Activated CD8-positive, alpha-beta T cell treated with anti-CD3 and anti-CD28 coated beads for 36 hours (primary cell): ENCODE data around the gene MED26. TPM values are rescaled to one million over a fixed set of nuclear protein-coding genes. Genes with fewer than 3 reads are reported as not detected.

Experiments used
- ATAC-seq: fragments of 200-7000 bp; cut with Tn5 transposase; one replicate; pipeline ENCODE4 v1.10.0; 2021; ENCODE audit warnings: mild to moderate bottlenecking, moderate library complexity
- CTCF ChIA-PET: fragments of 350-600 bp; sonication (Branson Sonifier 250); formaldehyde crosslinking; loops from one replicate; lab custom pipeline; 2021; ENCODE audit warnings: antibody characterized with exemption; lab: Charles Lee
- POLR2A ChIA-PET: fragments of 350-600 bp; sonication (Branson Sonifier 250); formaldehyde crosslinking; loops from one replicate; lab custom pipeline; 2021; ENCODE audit warnings: antibody characterized with exemption; lab: Charles Lee
- DNase-seq: peaks from one replicate; pipeline ENCODE4 v3.0.0-alpha.2; 2020
- H3K27ac Mint-ChIP-seq: one replicate; pipeline ENCODE4 v1.8.0; 2021; ENCODE audit warnings: mild to moderate bottlenecking, mixed read lengths
- H3K27me3 Mint-ChIP-seq: one replicate; pipeline ENCODE4 v1.8.0; 2021; ENCODE audit warnings: mixed read lengths
- H3K36me3 Mint-ChIP-seq: one replicate; pipeline ENCODE4 v1.8.0; 2021; ENCODE audit warnings: low read depth, mixed read lengths
- H3K4me1 Mint-ChIP-seq: one replicate; pipeline ENCODE4 v1.8.0; 2021; ENCODE audit warnings: low read depth, mixed read lengths
- H3K4me3 Mint-ChIP-seq: one replicate; pipeline ENCODE4 v1.8.0; 2021; ENCODE audit warnings: mild to moderate bottlenecking, moderate library complexity, mixed read lengths
- H3K9me3 Mint-ChIP-seq: one replicate; pipeline ENCODE4 v1.8.0; 2021; ENCODE audit warnings: mixed read lengths
- intact Hi-C: fragments of 100-400 bp; cut with micrococcal nuclease; formaldehyde crosslinking; loops from one replicate; pipeline ENCODE4 v1.10.0; 2022
- total RNA-seq, 2 experiments: library from RNA; stranded (reverse); gene quantifications; one replicate each; pipeline ENCODE4 v1.2.3, GENCODE V29; 2021
- TF ChIP-seq, protein P1 (sequence below): fragments of 200-600 bp; IDR thresholded peaks from one replicate; pipeline ENCODE4 v1.8.0; 2022; ENCODE audit warnings: antibody characterized with exemption, mild to moderate bottlenecking

MED26 gene
- total RNA-seq, 2 experiments from 2014 or later: 14.2 to 19.3 TPM

DNA sequence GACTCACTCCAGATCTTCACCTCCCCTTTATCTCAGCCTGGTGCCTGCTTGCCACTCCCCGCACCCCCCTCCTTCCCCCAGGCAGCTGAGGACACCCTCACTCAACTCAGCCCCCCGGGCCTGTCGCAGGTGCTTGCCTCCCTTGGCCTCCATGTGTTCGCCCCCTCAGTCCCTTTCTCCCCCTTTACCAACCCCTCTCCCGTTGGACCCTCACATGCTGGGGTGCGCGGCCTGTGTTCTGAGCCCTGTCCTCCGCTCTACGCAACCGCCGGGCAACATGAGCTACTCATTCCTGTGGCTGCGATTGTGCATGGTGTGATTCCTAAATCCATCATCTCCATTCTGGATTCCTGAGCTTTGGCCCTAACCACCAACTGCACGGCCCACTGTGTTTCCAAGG is 90.9 kb downstream of the MED26 start:
- ATAC-seq: no peak
- CTCF ChIA-PET: no interaction called here
- no peaks in the 10 kb centered on the region for H3K9me3 Mint-ChIP-seq
- H3K4me3 Mint-ChIP-seq: no peak overlapping the region
- no peak for DNase-seq
- peaks cover 33% of the 10 kb centered on the region for H3K4me1 Mint-ChIP-seq
- H3K27me3 Mint-ChIP-seq: no peaks in the 10 kb centered on the region
- POLR2A ChIA-PET: interaction anchor here (0.6 kb wide), 1 partner anchor 28 kb away, joined by 3 read pairs; no protein-coding TSS in a partner anchor
- no peak overlapping the region for H3K27ac Mint-ChIP-seq
- TF ChIP-seq, protein P1, sequence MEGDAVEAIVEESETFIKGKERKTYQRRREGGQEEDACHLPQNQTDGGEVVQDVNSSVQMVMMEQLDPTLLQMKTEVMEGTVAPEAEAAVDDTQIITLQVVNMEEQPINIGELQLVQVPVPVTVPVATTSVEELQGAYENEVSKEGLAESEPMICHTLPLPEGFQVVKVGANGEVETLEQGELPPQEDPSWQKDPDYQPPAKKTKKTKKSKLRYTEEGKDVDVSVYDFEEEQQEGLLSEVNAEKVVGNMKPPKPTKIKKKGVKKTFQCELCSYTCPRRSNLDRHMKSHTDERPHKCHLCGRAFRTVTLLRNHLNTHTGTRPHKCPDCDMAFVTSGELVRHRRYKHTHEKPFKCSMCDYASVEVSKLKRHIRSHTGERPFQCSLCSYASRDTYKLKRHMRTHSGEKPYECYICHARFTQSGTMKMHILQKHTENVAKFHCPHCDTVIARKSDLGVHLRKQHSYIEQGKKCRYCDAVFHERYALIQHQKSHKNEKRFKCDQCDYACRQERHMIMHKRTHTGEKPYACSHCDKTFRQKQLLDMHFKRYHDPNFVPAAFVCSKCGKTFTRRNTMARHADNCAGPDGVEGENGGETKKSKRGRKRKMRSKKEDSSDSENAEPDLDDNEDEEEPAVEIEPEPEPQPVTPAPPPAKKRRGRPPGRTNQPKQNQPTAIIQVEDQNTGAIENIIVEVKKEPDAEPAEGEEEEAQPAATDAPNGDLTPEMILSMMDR: no peak
- peaks cover 64% of the 10 kb centered on the region for H3K36me3 Mint-ChIP-seq
- intact Hi-C loops: no loop called here

DNA sequence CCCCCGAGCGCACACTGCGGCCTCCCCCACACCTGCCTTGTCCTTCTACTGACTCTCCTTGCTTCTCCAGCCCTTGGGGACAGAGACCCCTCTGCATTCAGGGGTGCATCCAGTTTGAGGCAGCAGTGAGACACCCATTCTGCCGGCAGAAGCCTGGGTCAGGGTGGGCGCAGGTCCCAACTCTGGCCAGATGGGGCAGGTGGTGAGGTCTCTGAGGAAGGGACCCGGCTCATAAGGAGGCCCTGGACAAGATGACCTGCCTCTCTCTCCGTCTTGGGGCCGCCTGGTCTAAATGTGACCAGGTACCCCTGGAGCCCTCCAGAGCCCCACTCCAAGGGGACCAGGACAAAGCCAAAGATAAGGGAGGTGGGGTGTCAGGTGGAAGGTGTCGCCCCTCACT is 91.9 kb downstream of the MED26 start:
- Mint-ChIP-seq H3K9me3 (no peaks in the 10 kb centered on the region), H3K27ac (no peak overlapping the region), H3K4me1 (peaks cover 27% of the 10 kb centered on the region), H3K27me3 (no peaks in the 10 kb centered on the region), H3K36me3 (peaks cover 66% of the 10 kb centered on the region), H3K4me3 (no peak overlapping the region)
- DNase-seq (no peak), ATAC-seq (no peak)
- ChIA-PET CTCF (no interaction called here), POLR2A (interaction anchor here (1.3 kb wide), 1 partner anchor 9 kb away, joined by 4 read pairs; no protein-coding TSS in a partner anchor)
- intact Hi-C loops: no loop called here
- TF ChIP-seq, protein P1: no peak

DNA sequence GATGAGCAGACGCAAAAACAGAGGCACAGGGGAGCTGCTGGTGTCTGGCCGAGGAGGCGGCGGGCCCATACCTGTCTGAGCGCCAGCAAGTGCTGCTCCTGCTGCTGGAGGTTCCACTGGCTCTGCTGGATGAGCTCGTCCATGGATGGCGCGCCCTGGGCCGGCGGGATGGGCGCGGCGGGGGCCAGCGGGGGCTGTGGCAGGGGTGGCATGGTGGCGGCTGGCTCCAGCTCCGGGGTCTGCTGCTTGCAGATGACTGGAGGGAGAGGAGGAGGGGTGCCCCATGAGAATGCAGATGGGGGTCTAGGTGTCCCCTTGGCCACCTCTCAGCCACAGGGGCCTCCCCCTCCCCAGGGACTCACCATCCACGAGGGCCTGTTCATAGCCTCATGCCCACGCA is 92.6 kb downstream of the MED26 start:
- H3K4me1 Mint-ChIP-seq: peaks cover 23% of the 10 kb centered on the region
- TF ChIP-seq, protein P1: no peak
- H3K4me3 Mint-ChIP-seq: no peak overlapping the region
- no peaks in the 10 kb centered on the region for H3K27me3 Mint-ChIP-seq
- DNase-seq (no peak), ATAC-seq (no peak)
- intact Hi-C loops: no loop called here
- peaks cover 64% of the 10 kb centered on the region for H3K36me3 Mint-ChIP-seq
- POLR2A ChIA-PET: interaction anchor here (0.7 to 1.3 kb wide), 2 partner anchors 8 to 14 kb away, joined by 3 to 4 read pairs; no protein-coding TSS in a partner anchor
- no peak overlapping the region for H3K27ac Mint-ChIP-seq
- CTCF ChIA-PET: interaction anchor here (1.0 kb wide), 1 partner anchor 20 kb away, joined by 5 read pairs; no protein-coding TSS in a partner anchor
- H3K9me3 Mint-ChIP-seq: no peaks in the 10 kb centered on the region

DNA sequence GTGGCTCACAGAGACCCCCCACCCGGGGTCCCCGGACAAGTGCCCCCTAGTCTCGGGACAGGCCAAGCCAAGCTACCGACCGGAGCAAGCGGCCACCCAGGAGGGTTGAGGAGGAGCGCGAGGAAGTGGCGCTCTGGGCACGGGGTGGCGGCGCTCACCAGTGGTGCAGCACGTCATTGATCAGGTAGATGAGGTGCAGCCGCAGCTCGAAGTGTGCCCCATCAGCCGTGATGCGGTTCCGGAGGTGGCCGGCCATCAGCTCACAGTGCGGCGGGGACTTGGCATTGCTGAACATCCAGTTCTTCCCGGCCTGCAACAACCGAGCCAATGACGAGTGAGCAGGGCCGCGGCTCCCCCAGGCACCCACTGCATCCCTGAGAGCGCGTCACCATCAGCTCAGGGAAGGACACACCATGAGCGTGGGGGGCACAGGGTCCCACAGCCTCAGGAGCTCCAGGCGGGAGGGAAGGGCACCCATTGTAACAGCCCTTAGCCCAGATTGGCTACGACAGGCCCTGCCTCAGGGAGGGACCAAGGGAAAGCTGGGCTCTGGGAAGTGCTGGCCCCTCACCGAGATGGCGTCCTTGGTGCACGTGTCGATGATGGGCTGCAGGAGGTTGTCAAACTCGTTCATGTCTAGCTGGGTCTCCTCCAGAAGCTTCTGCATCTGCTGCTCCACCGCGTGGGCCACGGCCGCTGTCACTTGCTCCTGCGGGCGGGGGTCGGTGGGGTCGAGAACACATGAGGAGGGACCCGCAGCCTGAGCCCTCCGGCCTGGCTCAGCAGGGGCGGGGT is 95.4 kb downstream of the MED26 start:
- DNase-seq (no peak), ATAC-seq (no peak)
- H3K4me1 Mint-ChIP-seq: peaks cover 5% of the 10 kb centered on the region
- intact Hi-C loops: no loop called here
- no peaks in the 10 kb centered on the region for H3K27me3 Mint-ChIP-seq
- no peaks in the 10 kb centered on the region for H3K9me3 Mint-ChIP-seq
- TF ChIP-seq, protein P1: no peak
- H3K36me3 Mint-ChIP-seq: peaks cover 55% of the 10 kb centered on the region
- POLR2A ChIA-PET: interaction anchor here (0.5 to 2.4 kb wide), 3 partner anchors 9 to 28 kb away, joined by 3 to 7 read pairs (median 4); no protein-coding TSS in a partner anchor
- CTCF ChIA-PET: no interaction called here
- no peak overlapping the region for H3K27ac Mint-ChIP-seq
- H3K4me3 Mint-ChIP-seq: no peak overlapping the region

DNA sequence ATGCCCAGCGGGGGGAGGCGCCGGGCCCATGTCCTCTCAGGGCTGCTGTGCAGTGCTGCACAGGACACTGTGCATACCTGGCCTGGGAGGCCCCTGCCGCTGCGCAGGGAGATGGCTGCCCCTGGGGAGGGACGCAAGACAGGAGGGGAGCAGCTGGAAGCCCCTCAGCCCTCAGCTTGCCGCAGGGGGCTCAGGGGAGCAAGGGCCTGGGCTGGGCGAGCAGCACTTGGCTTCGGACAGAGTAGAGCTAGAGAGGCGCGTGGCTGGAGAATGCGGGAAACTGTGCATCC is 96.7 kb downstream of the MED26 start:
- DNase-seq: no peak

More for the DNA sequence above, 96.7 kb downstream of the MED26 start:
- H3K27me3 Mint-ChIP-seq: no peaks in the 10 kb centered on the region
- TF ChIP-seq, protein P1: no peak
- no peak overlapping the region for H3K4me3 Mint-ChIP-seq
- CTCF ChIA-PET: no interaction called here
- H3K9me3 Mint-ChIP-seq: no peaks in the 10 kb centered on the region
- ATAC-seq: no peak
- H3K27ac Mint-ChIP-seq: no peak overlapping the region
- POLR2A ChIA-PET: interaction anchor here (0.7 kb wide), 1 partner anchor 30 kb away, joined by 3 read pairs; no protein-coding TSS in a partner anchor
- no peaks in the 10 kb centered on the region for H3K4me1 Mint-ChIP-seq
- intact Hi-C loops: no loop called here
- peaks cover 55% of the 10 kb centered on the region for H3K36me3 Mint-ChIP-seq
